Measurements from ENCODE around the gene TMTC1. TPM values are rescaled to one million over a fixed set of nuclear protein-coding genes. Genes with fewer than 3 reads are reported as not detected.

Gene TMTC1
- polyA plus RNA-seq, 1 donor (not counting 4 experiments of a cell fraction or from before 2014, with no cell fraction given), result 3.7 TPM

GRCh38 chr12:29769162-29769858 lies 14.4 kb downstream of the TMTC1 start:
- FAIRE-seq, result peak; percentile 71
- H3K9ac ChIP-seq (ENCODE audit: control insufficient read depth, extremely low read depth, insufficient read depth, low read length), result no peak overlapping the region
- H3K79me2 ChIP-seq (ENCODE audit: control insufficient read depth, insufficient read depth, low read length), result no peaks in the 10 kb centered on the region
- H3K27me3 ChIP-seq (ENCODE audit: control insufficient read depth, extremely low read depth, insufficient read depth, low read length), result no peaks in the 10 kb centered on the region
- H3K27ac ChIP-seq (ENCODE audit: control insufficient read depth, insufficient read depth, low read length), result no peak overlapping the region
- DNase-seq (ENCODE audit: low read depth, low spot score), result no peak
- TF ChIP-seq CTCF (optimal IDR thresholded peaks at IDR 0.05 in 1 of 3, IDR thresholded peaks at IDR 0.05 in 1 of 3, conservative IDR thresholded peaks at IDR 0.05 in 1 of 3; ENCODE audit: extremely low read depth in 1 of 3, insufficient read depth in 2 of 3, low read length in 3 of 3) (no peak), EZH2 (IDR thresholded peaks at IDR 0.05; ENCODE audit: low read length) (no peak)
- H3K9me1 ChIP-seq (ENCODE audit: control insufficient read depth, extremely low read depth, insufficient read depth, low read length), result no peaks in the 10 kb centered on the region
- no peaks in the 10 kb centered on the region for H3K9me3 ChIP-seq (ENCODE audit: control insufficient read depth, low read depth, low read length)
- no peak overlapping the region for H3K4me3 ChIP-seq (ENCODE audit: control insufficient read depth in 2 of 3, extremely low read depth in 1 of 3, insufficient read depth in 2 of 3, low read depth in 1 of 3, low read length in 3 of 3)
- peaks cover 12% of the 10 kb centered on the region for H3K4me1 ChIP-seq (ENCODE audit: control insufficient read depth, extremely low read depth, insufficient read depth, low read length)
- H2AFZ ChIP-seq (ENCODE audit: control insufficient read depth, low read length), result no peak overlapping the region
- no peaks in the 10 kb centered on the region for H4K20me1 ChIP-seq (ENCODE audit: control insufficient read depth, extremely low read depth, insufficient read depth, low read length)
- dilution Hi-C loops (cut with MboI; ENCODE audit: extremely low pct_ligation_motif_present, low sequenced_read_pairs), result no loop called here
- no peaks in the 10 kb centered on the region for H3K36me3 ChIP-seq (ENCODE audit: control insufficient read depth in 2 of 2, extremely low read depth in 1 of 2, insufficient read depth in 2 of 2, low read length in 2 of 2)
- no peak overlapping the region for H3K4me2 ChIP-seq (ENCODE audit: control insufficient read depth, extremely low read depth, insufficient read depth, low read depth, low read length)

GRCh38 chr12:29768372-29768771 lies 15.4 kb downstream of the TMTC1 start:
- H3K4me1 ChIP-seq (ENCODE audit: control insufficient read depth, extremely low read depth, insufficient read depth, low read length), result peaks cover 12% of the 10 kb centered on the region
- dilution Hi-C loops (cut with MboI; ENCODE audit: extremely low pct_ligation_motif_present, low sequenced_read_pairs), result no loop called here
- no peaks in the 10 kb centered on the region for H3K9me1 ChIP-seq (ENCODE audit: control insufficient read depth, extremely low read depth, insufficient read depth, low read length)
- H2AFZ ChIP-seq (ENCODE audit: control insufficient read depth, low read length), result no peak overlapping the region
- no peaks in the 10 kb centered on the region for H3K27me3 ChIP-seq (ENCODE audit: control insufficient read depth, extremely low read depth, insufficient read depth, low read length)
- no peaks in the 10 kb centered on the region for H3K9me3 ChIP-seq (ENCODE audit: control insufficient read depth, low read depth, low read length)
- no peaks in the 10 kb centered on the region for H3K79me2 ChIP-seq (ENCODE audit: control insufficient read depth, insufficient read depth, low read length)
- H4K20me1 ChIP-seq (ENCODE audit: control insufficient read depth, extremely low read depth, insufficient read depth, low read length), result no peaks in the 10 kb centered on the region
- H3K27ac ChIP-seq (ENCODE audit: control insufficient read depth, insufficient read depth, low read length), result no peak overlapping the region
- H3K36me3 ChIP-seq (ENCODE audit: control insufficient read depth in 2 of 2, extremely low read depth in 1 of 2, insufficient read depth in 2 of 2, low read length in 2 of 2), result no peaks in the 10 kb centered on the region
- H3K9ac ChIP-seq (ENCODE audit: control insufficient read depth, extremely low read depth, insufficient read depth, low read length), result no peak overlapping the region
- H3K4me3 ChIP-seq (ENCODE audit: control insufficient read depth in 2 of 3, extremely low read depth in 1 of 3, insufficient read depth in 2 of 3, low read depth in 1 of 3, low read length in 3 of 3), result no peak overlapping the region
- FAIRE-seq (no peak), DNase-seq (ENCODE audit: low read depth, low spot score) (no peak)
- no peak overlapping the region for H3K4me2 ChIP-seq (ENCODE audit: control insufficient read depth, extremely low read depth, insufficient read depth, low read depth, low read length)
- TF ChIP-seq EZH2 (IDR thresholded peaks at IDR 0.05; ENCODE audit: low read length), result no peak
- TF ChIP-seq CTCF (optimal IDR thresholded peaks at IDR 0.05 in 1 of 3, IDR thresholded peaks at IDR 0.05 in 1 of 3, conservative IDR thresholded peaks at IDR 0.05 in 1 of 3; ENCODE audit: extremely low read depth in 1 of 3, insufficient read depth in 2 of 3, low read length in 3 of 3), result no peak
